IMR-90 (cell line): ENCODE data around the gene NUDT1. TPM values are rescaled to one million over a fixed set of nuclear protein-coding genes. Genes with fewer than 3 reads are reported as not detected.

Experiments
- ATAC-seq: fragments of 200-7000 bp; cut with Tn5 transposase; 2 replicates; pipeline ENCODE4 v1.9.1; 2020; ENCODE audit warnings: low read depth, mild to moderate bottlenecking, moderate library complexity
- BruUV-seq: library from RNA; stranded (reverse); fragments of 400-500 nt; replicated peaks from 2 replicates; lab custom pipeline; 2021; lab: Mats Ljungman, UMichigan
- CTCF ChIA-PET: fragments of 300-600 bp; formaldehyde crosslinking; extraction: SDS; loops from one replicate; lab custom pipeline; 2021; ENCODE audit warnings: antibody characterized with exemption; lab: Yijun Ruan, JAX
- POLR2A ChIA-PET: fragments of 300-600 bp; sonication (Branson Sonifier 250); formaldehyde crosslinking; loops from one replicate; lab custom pipeline; 2022; ENCODE audit warnings: antibody characterized with exemption; ENCODE audit not compliant: unreplicated experiment; lab: Charles Lee
- DNase-seq: peaks from one replicate; pipeline ENCODE4 v3.0.0; 2013
- H2AFZ ChIP-seq: replicated peaks from 2 replicates; pipeline ENCODE3; 2013; ENCODE audit warnings: low read length, mild to moderate bottlenecking; ENCODE audit not compliant: poor library complexity
- H2AK5ac ChIP-seq: 2 replicates; pipeline ENCODE4 v1.6.1; 2013; ENCODE audit warnings: low read depth, low read length, inconsistent platforms
- H2AK9ac ChIP-seq: replicated peaks from 2 replicates; pipeline ENCODE3; 2013; ENCODE audit warnings: mild to moderate bottlenecking, low read depth, low read length, moderate library complexity; ENCODE audit not compliant: poor library complexity
- H2BK120ac ChIP-seq: 2 replicates; pipeline ENCODE4 v1.6.1; 2013; ENCODE audit warnings: low read depth, low read length, inconsistent platforms
- H2BK15ac ChIP-seq: 3 replicates; pipeline ENCODE4 v1.6.1; 2013; ENCODE audit warnings: low read depth, low read length, inconsistent platforms
- H2BK20ac ChIP-seq: 2 replicates; pipeline ENCODE4 v1.6.1; 2013; ENCODE audit warnings: low read depth, mild to moderate bottlenecking, inconsistent platforms, low read length, moderate library complexity
- H2BK5ac ChIP-seq: 2 replicates; pipeline ENCODE4 v1.6.1; 2013; ENCODE audit warnings: mild to moderate bottlenecking, low read depth, low read length, inconsistent platforms; ENCODE audit not compliant: poor library complexity, severe bottlenecking
- H3K14ac ChIP-seq: replicated peaks from 2 replicates; pipeline ENCODE4 v1.6.1; 2013; ENCODE audit warnings: low read depth, low read length, inconsistent platforms
- H3K18ac ChIP-seq: 2 replicates; pipeline ENCODE4 v1.6.1; 2013; ENCODE audit warnings: low read depth, low read length, control low read depth
- H3K23ac ChIP-seq: 2 replicates; pipeline ENCODE4 v1.6.1; 2013; ENCODE audit warnings: low read depth, low read length, inconsistent platforms
- H3K27ac ChIP-seq: 2 replicates; pipeline ENCODE4 v1.5.1; 2013; ENCODE audit warnings: mild to moderate bottlenecking, control low read depth, low read length; ENCODE audit not compliant: insufficient read depth
- H3K27me3 ChIP-seq: 2 replicates; pipeline ENCODE4 v1.6.1; 2013; ENCODE audit warnings: low read length; ENCODE audit not compliant: control insufficient read depth, insufficient read depth
- H3K36me3 ChIP-seq: 2 replicates; pipeline ENCODE4 v1.6.1; 2013; ENCODE audit warnings: low read length, mixed read lengths; ENCODE audit not compliant: control insufficient read depth, insufficient read depth
- H3K4ac ChIP-seq: 2 replicates; pipeline ENCODE4 v1.6.1; 2013; ENCODE audit warnings: low read depth, low read length, inconsistent platforms
- H3K4me1 ChIP-seq: 2 replicates; pipeline ENCODE4 v1.6.1; 2013; ENCODE audit warnings: low read length, mixed read lengths; ENCODE audit not compliant: control insufficient read depth, insufficient read depth
- H3K4me2 ChIP-seq: 2 replicates; pipeline ENCODE4 v1.6.1; 2013; ENCODE audit warnings: low read depth, mild to moderate bottlenecking, control low read depth, low read length, moderate library complexity
- H3K4me3 ChIP-seq: 2 replicates; pipeline ENCODE4 v1.5.1; 2013; ENCODE audit warnings: low read depth, mild to moderate bottlenecking, control low read depth, low read length, moderate library complexity; ENCODE audit not compliant: insufficient read depth
- H3K56ac ChIP-seq: 2 replicates; pipeline ENCODE4 v1.6.1; 2013; ENCODE audit warnings: low read length, inconsistent platforms; ENCODE audit not compliant: insufficient read depth; ENCODE audit errors: extremely low read depth
- H3K79me1 ChIP-seq, 2 experiments: 2 replicates each; pipeline ENCODE4 v1.6.1; 2013; ENCODE audit warnings: low read length in 2 of 2, inconsistent platforms in 1 of 2, low read depth in 1 of 2
- H3K9ac ChIP-seq: 2 replicates; pipeline ENCODE4 v1.6.1; 2013; ENCODE audit warnings: low read depth, low read length, control low read depth
- H3K9me1 ChIP-seq: 2 replicates; pipeline ENCODE4 v1.6.1; 2013; ENCODE audit warnings: low read length, inconsistent platforms; ENCODE audit not compliant: insufficient read depth
- H3K9me3 ChIP-seq: 2 replicates; pipeline ENCODE4 v1.6.1; 2013; ENCODE audit warnings: low read length; ENCODE audit not compliant: control insufficient read depth, insufficient read depth
- H4K20me1 ChIP-seq: 2 replicates; pipeline ENCODE4 v1.6.1; 2013; ENCODE audit warnings: low read length, inconsistent platforms; ENCODE audit not compliant: insufficient read depth
- H4K5ac ChIP-seq: 2 replicates; pipeline ENCODE4 v1.6.1; 2013; ENCODE audit warnings: mild to moderate bottlenecking, low read depth, low read length, control low read depth
- H4K8ac ChIP-seq, 2 experiments: 2 replicates each; pipeline ENCODE4 v1.6.1; 2013; ENCODE audit warnings: low read depth in 2 of 2, low read length in 2 of 2, control low read depth in 1 of 2, inconsistent platforms in 1 of 2
- H4K91ac ChIP-seq: 2 replicates; pipeline ENCODE4 v1.6.1; 2013; ENCODE audit warnings: low read depth, low read length, inconsistent platforms; ENCODE audit not compliant: insufficient read depth
- BHLHE40 ChIP-seq: fragments of 150-350 bp; IDR thresholded peaks from 2 replicates; pipeline ENCODE4 v1.6.1; 2016; ENCODE audit warnings: mild to moderate bottlenecking, low read depth, low read length
- CEBPB ChIP-seq: IDR thresholded peaks from 2 replicates; pipeline ENCODE4 v1.6.1; 2012; ENCODE audit warnings: low read depth, low read length, improper control_type of control experiment
- CHD1 ChIP-seq: IDR thresholded peaks from 2 replicates; pipeline ENCODE4 v1.6.1; 2012; ENCODE audit warnings: low read depth, low read length, improper control_type of control experiment
- FOS ChIP-seq: fragments of 150-350 bp; IDR thresholded peaks from 2 replicates; pipeline ENCODE4 v1.6.1; 2016; ENCODE audit warnings: low read depth, low read length
- MAFK ChIP-seq: IDR thresholded peaks from 2 replicates; pipeline ENCODE4 v1.6.1; 2012; ENCODE audit warnings: low read depth, low read length, improper control_type of control experiment
- MAZ ChIP-seq: IDR thresholded peaks from 2 replicates; pipeline ENCODE4 v1.6.1; 2012; ENCODE audit warnings: low read depth, mild to moderate bottlenecking, low read length, improper control_type of control experiment, moderate library complexity, borderline replicate concordance
- MXI1 ChIP-seq: IDR thresholded peaks from 2 replicates; pipeline ENCODE4 v1.6.1; 2012; ENCODE audit warnings: low read depth, mild to moderate bottlenecking, low read length, moderate library complexity, borderline replicate concordance
- NFE2L2 ChIP-seq: fragments of 150-350 bp; IDR thresholded peaks from 2 replicates; pipeline ENCODE4 v1.6.1; 2016; ENCODE audit warnings: low read depth, mild to moderate bottlenecking, low read length
- POLR2A ChIP-seq: IDR thresholded peaks from 2 replicates; pipeline ENCODE4 v1.6.1; 2012; ENCODE audit warnings: mild to moderate bottlenecking, low read depth, low read length
- RAD21 ChIP-seq: IDR thresholded peaks from 2 replicates; pipeline ENCODE4 v1.6.1; 2012; ENCODE audit warnings: low read length, improper control_type of control experiment
- RCOR1 ChIP-seq: IDR thresholded peaks from 2 replicates; pipeline ENCODE4 v1.6.1; 2012; ENCODE audit warnings: mild to moderate bottlenecking, low read length, improper control_type of control experiment; ENCODE audit not compliant: insufficient replicate concordance
- RFX5 ChIP-seq: IDR thresholded peaks from 2 replicates; pipeline ENCODE4 v1.8.0; 2012; ENCODE audit warnings: low read depth, mild to moderate bottlenecking, low read length, moderate library complexity
- SMC3 ChIP-seq: fragments of 150-350 bp; IDR thresholded peaks from 2 replicates; pipeline ENCODE4 v1.6.1; 2016; ENCODE audit warnings: low read depth, mild to moderate bottlenecking, antibody characterized with exemption, low read length, moderate library complexity
- WGBS, 2 experiments: methylation state at CpG; one replicate each; pipeline versions ENCODE4 v1.1.5 to v1.1.7; 2013; ENCODE audit warnings: missing lambda C conversion rate in 2 of 2; ENCODE audit not compliant: insufficient read length in 1 of 2; ENCODE audit errors: extremely low coverage in 2 of 2; 5-methylcytosine and 5-hydroxymethylcytosine counted together
- dilution Hi-C: fragments of 300-500 bp; cut with HindIII; formaldehyde crosslinking; loops from one replicate; pipeline ENCODE4 v1.14.3; 2018; ENCODE audit warnings: low sequenced_read_pairs; ENCODE audit not compliant: unreplicated experiment
- in situ Hi-C: fragments of 300-500 bp; cut with MboI; formaldehyde crosslinking; loops from 3 replicates; pipeline ENCODE4 v1.14.3; 2019; ENCODE audit warnings: low sequenced_read_pairs, inconsistent platforms, mixed read lengths
- intact Hi-C: fragments of 100-400 bp; cut with micrococcal nuclease; formaldehyde crosslinking; loops from 2 replicates; pipeline ENCODE4 v1.10.0; 2022
- polyA plus RNA-seq, 3 experiments: library from polyadenylated mRNA; depleted of rRNA; stranded (reverse); fragments of >200 nt; gene quantifications; 2 replicates each; pipeline ENCODE4 v1.2.3, GENCODE V29; 2012; ENCODE audit warnings: low replicate concordance in 1 of 3
- total RNA-seq: library from RNA; depleted of rRNA; stranded (reverse); fragments of >200 nt; gene quantifications from 2 replicates; pipeline ENCODE4 v1.2.3, GENCODE V29; 2012
- TF ChIP-seq, protein P1 (sequence below): fragments of 150-350 bp; IDR thresholded peaks from 2 replicates; pipeline ENCODE4 v1.6.1; 2017; ENCODE audit warnings: mild to moderate bottlenecking, antibody characterized with exemption, low read length, low read depth
- TF ChIP-seq, protein P2 (sequence below): conservative IDR thresholded peaks from 2 replicates; pipeline ENCODE4 v1.5.1; 2012; ENCODE audit warnings: mild to moderate bottlenecking, low read depth, low read length, improper control_type of control experiment
- TF ChIP-seq, protein P3 (sequence below): fragments of 150-350 bp; IDR thresholded peaks from 2 replicates; pipeline ENCODE4 v1.6.1; 2016; ENCODE audit warnings: low read depth, mild to moderate bottlenecking, low read length, moderate library complexity, borderline replicate concordance

NUDT1 gene
- total and polyA plus RNA-seq, 2 of the 4 experiments (the other 2 are of a cell fraction): 33.4 to 49.1 TPM

DNA sequence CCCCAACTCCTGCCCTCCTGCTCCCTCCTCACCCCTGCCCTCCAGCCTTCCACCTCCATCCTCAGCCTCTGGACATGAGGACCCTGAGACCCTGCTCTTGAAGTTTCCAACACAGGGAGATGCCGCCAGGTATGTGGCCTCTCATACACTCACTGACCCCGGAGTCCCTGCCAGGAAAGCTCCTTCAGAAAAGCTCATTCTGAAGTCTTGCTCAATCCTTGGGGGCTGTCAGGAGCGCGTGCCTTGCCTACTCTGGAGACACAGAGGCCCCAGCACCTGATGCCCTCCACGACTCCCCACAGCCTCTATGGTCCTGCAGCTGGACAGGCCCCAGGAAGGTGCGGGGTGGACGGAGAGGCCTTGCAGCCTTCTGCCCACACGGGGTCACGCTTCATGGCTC, 11.0 kb downstream of the NUDT1 start:
- Histone ChIP-seq H2BK20ac (no peak overlapping the region), H2BK5ac (no peak overlapping the region), H2AK9ac (no peak overlapping the region), H3K79me1 (peaks cover 0 to 30% of the 10 kb centered on the region in 2 experiments; a peak in 2 of 4 replicates), H3K9ac (no peak overlapping the region), H3K56ac (no peak overlapping the region), H4K91ac (no peak overlapping the region), H2AFZ (no peak overlapping the region), H3K27ac (no peak overlapping the region), H4K20me1 (no peaks in the 10 kb centered on the region; the same call in 1 of the 2 replicates), H3K9me1 (peaks cover 20% of the 10 kb centered on the region), H2BK15ac (no peak overlapping the region), H3K23ac (no peak overlapping the region), H3K4ac (no peak overlapping the region), H3K4me1 (peaks cover 16% of the 10 kb centered on the region), H2BK120ac (no peak overlapping the region), H3K4me2 (no peak overlapping the region), H2AK5ac (no peak overlapping the region), H3K27me3 (no peaks in the 10 kb centered on the region), H3K4me3 (no peak overlapping the region), H4K5ac (no peak overlapping the region), H3K18ac (no peak overlapping the region), H3K14ac (no peak overlapping the region), H3K9me3 (no peaks in the 10 kb centered on the region), H3K36me3 (peaks cover 19% of the 10 kb centered on the region), H4K8ac (no peak overlapping the region)
- DNase-seq: no peak
- BruUV-seq: no TSS peak
- ChIA-PET CTCF (no interaction called here), POLR2A (no interaction called here)
- TF ChIP-seq NFE2L2 (no peak), BHLHE40 (no peak), CHD1 (no peak), MAZ (no peak), FOS (no peak), MXI1 (no peak), RAD21 (no peak), POLR2A (no peak), RFX5 (no peak), RCOR1 (no peak), CEBPB (no peak), SMC3 (no peak), MAFK (no peak)
- TF ChIP-seq, protein P1, sequence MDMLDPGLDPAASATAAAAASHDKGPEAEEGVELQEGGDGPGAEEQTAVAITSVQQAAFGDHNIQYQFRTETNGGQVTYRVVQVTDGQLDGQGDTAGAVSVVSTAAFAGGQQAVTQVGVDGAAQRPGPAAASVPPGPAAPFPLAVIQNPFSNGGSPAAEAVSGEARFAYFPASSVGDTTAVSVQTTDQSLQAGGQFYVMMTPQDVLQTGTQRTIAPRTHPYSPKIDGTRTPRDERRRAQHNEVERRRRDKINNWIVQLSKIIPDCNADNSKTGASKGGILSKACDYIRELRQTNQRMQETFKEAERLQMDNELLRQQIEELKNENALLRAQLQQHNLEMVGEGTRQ: no peak
- TF ChIP-seq, protein P2, sequence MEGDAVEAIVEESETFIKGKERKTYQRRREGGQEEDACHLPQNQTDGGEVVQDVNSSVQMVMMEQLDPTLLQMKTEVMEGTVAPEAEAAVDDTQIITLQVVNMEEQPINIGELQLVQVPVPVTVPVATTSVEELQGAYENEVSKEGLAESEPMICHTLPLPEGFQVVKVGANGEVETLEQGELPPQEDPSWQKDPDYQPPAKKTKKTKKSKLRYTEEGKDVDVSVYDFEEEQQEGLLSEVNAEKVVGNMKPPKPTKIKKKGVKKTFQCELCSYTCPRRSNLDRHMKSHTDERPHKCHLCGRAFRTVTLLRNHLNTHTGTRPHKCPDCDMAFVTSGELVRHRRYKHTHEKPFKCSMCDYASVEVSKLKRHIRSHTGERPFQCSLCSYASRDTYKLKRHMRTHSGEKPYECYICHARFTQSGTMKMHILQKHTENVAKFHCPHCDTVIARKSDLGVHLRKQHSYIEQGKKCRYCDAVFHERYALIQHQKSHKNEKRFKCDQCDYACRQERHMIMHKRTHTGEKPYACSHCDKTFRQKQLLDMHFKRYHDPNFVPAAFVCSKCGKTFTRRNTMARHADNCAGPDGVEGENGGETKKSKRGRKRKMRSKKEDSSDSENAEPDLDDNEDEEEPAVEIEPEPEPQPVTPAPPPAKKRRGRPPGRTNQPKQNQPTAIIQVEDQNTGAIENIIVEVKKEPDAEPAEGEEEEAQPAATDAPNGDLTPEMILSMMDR: no peak
- TF ChIP-seq, protein P3, sequence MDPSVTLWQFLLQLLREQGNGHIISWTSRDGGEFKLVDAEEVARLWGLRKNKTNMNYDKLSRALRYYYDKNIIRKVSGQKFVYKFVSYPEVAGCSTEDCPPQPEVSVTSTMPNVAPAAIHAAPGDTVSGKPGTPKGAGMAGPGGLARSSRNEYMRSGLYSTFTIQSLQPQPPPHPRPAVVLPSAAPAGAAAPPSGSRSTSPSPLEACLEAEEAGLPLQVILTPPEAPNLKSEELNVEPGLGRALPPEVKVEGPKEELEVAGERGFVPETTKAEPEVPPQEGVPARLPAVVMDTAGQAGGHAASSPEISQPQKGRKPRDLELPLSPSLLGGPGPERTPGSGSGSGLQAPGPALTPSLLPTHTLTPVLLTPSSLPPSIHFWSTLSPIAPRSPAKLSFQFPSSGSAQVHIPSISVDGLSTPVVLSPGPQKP: no peak
- dilution Hi-C loops: no loop called here
- intact Hi-C loops: no loop called here
- 93% methylated on average over 6 of the region's 9 CpGs; no CpG with 5 or more reads in 1 of the 2 experiments for WGBS, 2 experiments
- ATAC-seq: no peak
- in situ Hi-C loops: no loop called here
